ENCODE results near the gene SMCHD1.

Gene SMCHD1

GRCh38 chr18:2655178-2655953 is at the start of gene SMCHD1:
SMCHD1 (plus strand) TSS chr18:2655726; CDS start chr18:2656076, 350 bp downstream.
- peak within 1 kb of the TSS; percentile 98 for H3K27ac ChIP-seq
- TF ChIP-seq ZFX (IDR thresholded peaks at IDR 0.05) (no peak), CTCF (conservative IDR thresholded peaks at IDR 0.05) (peak; percentile 13; the same call in 1 of the 2 replicates)

GRCh38 chr18:2606335-2606734 is 49.2 kb upstream of the SMCHD1 start:
- no peak overlapping the region for H3K27ac ChIP-seq
- TF ChIP-seq ZFX (IDR thresholded peaks at IDR 0.05) (no peak), CTCF (conservative IDR thresholded peaks at IDR 0.05) (no peak)

- TF ChIP-seq CTCF (conservative IDR thresholded peaks at IDR 0.05) = no peak
- no peak for TF ChIP-seq ZFX (IDR thresholded peaks at IDR 0.05)
- H3K27ac ChIP-seq = no peak overlapping the region
Observed at GRCh38 chr18:2609604-2610003, 45.9 kb upstream of the SMCHD1 start.

- no peak overlapping the region for H3K27ac ChIP-seq
- TF ChIP-seq CTCF (conservative IDR thresholded peaks at IDR 0.05) = no peak
- TF ChIP-seq ZFX (IDR thresholded peaks at IDR 0.05) = no peak
Observed at GRCh38 chr18:2610549-2610948, 45.0 kb upstream of the SMCHD1 start.

GRCh38 chr18:2612996-2613395 is 42.5 kb upstream of the SMCHD1 start:
- TF ChIP-seq CTCF (conservative IDR thresholded peaks at IDR 0.05) = no peak
- no peak for TF ChIP-seq ZFX (IDR thresholded peaks at IDR 0.05)
- H3K27ac ChIP-seq = no peak overlapping the region

GRCh38 chr18:2617401-2617998 is 38.0 kb upstream of the SMCHD1 start:
- no peak for TF ChIP-seq CTCF (conservative IDR thresholded peaks at IDR 0.05)
- TF ChIP-seq ZFX (IDR thresholded peaks at IDR 0.05) = no peak
- H3K27ac ChIP-seq = no peak overlapping the region

GRCh38 chr18:2618009-2618408 is 37.5 kb upstream of the SMCHD1 start:
- TF ChIP-seq CTCF (conservative IDR thresholded peaks at IDR 0.05) (no peak), ZFX (IDR thresholded peaks at IDR 0.05) (no peak)
- no peak overlapping the region for H3K27ac ChIP-seq

Measured in C4-2B (cell line).